HFFc6 (cell line): ENCODE measurements around the gene CNOT1. TPM values are rescaled to one million over a fixed set of nuclear protein-coding genes. Genes with fewer than 3 reads are reported as not detected.
"Not testable (repeated sequence)": the region's sequence is repeated elsewhere in the genome, so short reads cannot be mapped to it uniquely, and the experiment has no call there.

Experiments used
- DNase-seq: peaks from one replicate; pipeline ENCODE4 v3.0.0-alpha.2; 2018
- H3K27ac Mint-ChIP-seq: 2 replicates; pipeline ENCODE4 v1.8.0; 2020; ENCODE audit warnings: mild to moderate bottlenecking, mixed read lengths
- H3K27me3 Mint-ChIP-seq: 2 replicates; pipeline ENCODE4 v1.8.0; 2021; ENCODE audit warnings: mild to moderate bottlenecking, moderate library complexity, mixed read lengths; ENCODE audit not compliant: insufficient read depth
- H3K36me3 Mint-ChIP-seq: 2 replicates; pipeline ENCODE4 v1.8.0; 2021; ENCODE audit warnings: low read depth, mixed read lengths
- H3K4me1 Mint-ChIP-seq: 2 replicates; pipeline ENCODE4 v1.8.0; 2020; ENCODE audit warnings: low read depth, mixed read lengths
- H3K4me3 Mint-ChIP-seq: 2 replicates; pipeline ENCODE4 v1.8.0; 2020; ENCODE audit warnings: mild to moderate bottlenecking, moderate library complexity, mixed read lengths
- H3K9me3 Mint-ChIP-seq: 2 replicates; pipeline ENCODE4 v1.8.0; 2020; ENCODE audit warnings: mild to moderate bottlenecking, mixed read lengths
- CTCF ChIP-seq: fragments of 200-600 bp; sonication (generic); IDR thresholded peaks from 2 replicates; pipeline ENCODE4 v1.5.0; 2021; ENCODE audit warnings: antibody characterized with exemption, mild to moderate bottlenecking
- total RNA-seq, 6 experiments: library from RNA; stranded (reverse); fragmentation: NEBNext Ultra II Directional; extraction: Animal tissue kit (Norgen Biotek cat#: 25700); gene quantifications; 2 replicates in 1 of 6; 3 replicates in 5 of 6; pipeline ENCODE4 v1.2.3, GENCODE V29; 2021

Gene CNOT1
- total RNA-seq, 6 experiments from 2014 or later, result 114 to 139 (median 121) TPM

GRCh38 chr16:58493756-58494431, 135.7 kb downstream of the CNOT1 start:
- Mint-ChIP-seq H3K4me3 (no peak overlapping the region), H3K27ac (peak overlapping the region; percentile 96), H3K36me3 (no peaks in the 10 kb centered on the region), H3K27me3 (peaks cover 13% of the 10 kb centered on the region), H3K9me3 (no peaks in the 10 kb centered on the region), H3K4me1 (peaks cover 15% of the 10 kb centered on the region)
- TF ChIP-seq CTCF, result no peak
- DNase-seq, result no peak

- no peaks in the 10 kb centered on the region for H3K36me3 Mint-ChIP-seq
- no peaks in the 10 kb centered on the region for H3K9me3 Mint-ChIP-seq
- H3K27ac Mint-ChIP-seq, result no peak overlapping the region
- DNase-seq, result no peak
- H3K4me1 Mint-ChIP-seq, result peaks cover 15% of the 10 kb centered on the region
- TF ChIP-seq CTCF, result no peak
- peaks cover 16% of the 10 kb centered on the region for H3K27me3 Mint-ChIP-seq
- no peak overlapping the region for H3K4me3 Mint-ChIP-seq
These were observed 136.9 kb downstream of the CNOT1 start for GRCh38 chr16:58492735-58493134.

GRCh38 chr16:58492066-58492465, 137.6 kb downstream of the CNOT1 start:
- no peak overlapping the region for H3K27ac Mint-ChIP-seq
- H3K4me1 Mint-ChIP-seq, result peaks cover 15% of the 10 kb centered on the region
- peaks cover 18% of the 10 kb centered on the region for H3K27me3 Mint-ChIP-seq
- DNase-seq, result no peak
- TF ChIP-seq CTCF, result no peak
- H3K36me3 Mint-ChIP-seq, result no peaks in the 10 kb centered on the region
- no peak overlapping the region for H3K4me3 Mint-ChIP-seq
- no peaks in the 10 kb centered on the region for H3K9me3 Mint-ChIP-seq

GRCh38 chr16:58490539-58490938, 139.1 kb downstream of the CNOT1 start:
- not testable (repeated sequence) for DNase-seq, H3K36me3 Mint-ChIP-seq, H3K4me3 Mint-ChIP-seq, H3K9me3 Mint-ChIP-seq, H3K27ac Mint-ChIP-seq
- peaks cover 22% of the 10 kb centered on the region for H3K27me3 Mint-ChIP-seq
- peaks cover 12% of the 10 kb centered on the region for H3K4me1 Mint-ChIP-seq

- Mint-ChIP-seq H3K4me3 (no peak overlapping the region), H3K36me3 (no peaks in the 10 kb centered on the region), H3K4me1 (peaks cover 8% of the 10 kb centered on the region), H3K27me3 (peaks cover 25% of the 10 kb centered on the region), H3K27ac (no peak overlapping the region), H3K9me3 (no peaks in the 10 kb centered on the region)
- no peak for TF ChIP-seq CTCF
- no peak for DNase-seq
These were observed 139.6 kb downstream of the CNOT1 start for GRCh38 chr16:58490065-58490464.

- no peak for DNase-seq
- H3K27me3 Mint-ChIP-seq, result peaks cover 25% of the 10 kb centered on the region
- TF ChIP-seq CTCF, result no peak
- H3K4me3 Mint-ChIP-seq, result no peak overlapping the region
- H3K27ac Mint-ChIP-seq, result no peak overlapping the region
- no peaks in the 10 kb centered on the region for H3K9me3 Mint-ChIP-seq
- no peaks in the 10 kb centered on the region for H3K36me3 Mint-ChIP-seq
- H3K4me1 Mint-ChIP-seq, result no peaks in the 10 kb centered on the region
These were observed 141.1 kb downstream of the CNOT1 start for GRCh38 chr16:58488531-58488930.
